Inferior parietal cortex (tissue), 1 donor: ENCODE results near the gene SOX21.
A peak's percentile ranks its signal among the peaks of the same experiment; 100 is the strongest.

Experiments used
- DNase-seq: peaks from one replicate; pipeline ENCODE4 v3.0.0-alpha.2; 2016; ENCODE audit errors: extremely low spot score

SOX21 gene

DNA sequence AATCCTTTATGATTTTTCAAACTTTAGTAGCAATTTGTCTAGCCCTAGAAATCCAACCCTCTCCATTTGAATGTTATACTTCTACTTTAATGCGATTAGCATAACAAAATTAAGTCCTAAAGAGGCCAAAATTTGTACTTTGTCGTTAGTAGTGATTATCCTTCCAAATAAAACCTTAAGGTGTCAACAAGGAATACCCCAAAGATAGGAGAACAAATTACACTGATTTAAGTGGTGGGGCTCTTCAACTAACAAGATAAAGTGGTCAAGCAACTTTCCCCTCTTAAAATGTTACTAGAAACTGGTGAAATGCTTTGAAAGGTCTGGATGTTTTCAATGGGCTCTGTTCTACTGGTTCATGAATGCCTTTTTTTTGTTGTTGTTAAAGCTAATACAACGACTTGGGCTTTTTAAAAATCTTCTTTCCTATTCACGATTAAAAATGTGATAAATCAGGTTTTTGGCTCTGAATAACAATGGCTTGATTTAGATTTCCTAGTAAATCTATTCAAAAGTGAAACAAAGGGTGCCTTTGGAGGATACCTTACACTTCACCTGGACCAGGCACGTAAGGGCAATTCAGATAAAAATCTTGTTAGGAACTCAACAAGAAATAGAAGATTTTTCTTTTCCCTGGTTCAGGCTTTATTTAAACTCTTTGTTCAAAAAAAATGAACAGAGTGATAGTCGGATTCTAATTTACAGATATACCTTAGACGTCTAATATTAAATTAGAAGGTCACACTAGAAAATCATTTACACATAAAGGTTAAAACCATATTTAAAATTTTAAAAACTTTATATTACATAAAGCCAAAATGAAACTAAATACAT lies 3.1 kb downstream of the SOX21 start:
- DNase-seq: no peak

GRCh38 chr13:94708031-94708859 lies 4.1 kb downstream of the SOX21 start:
- DNase-seq: no peak

DNA sequence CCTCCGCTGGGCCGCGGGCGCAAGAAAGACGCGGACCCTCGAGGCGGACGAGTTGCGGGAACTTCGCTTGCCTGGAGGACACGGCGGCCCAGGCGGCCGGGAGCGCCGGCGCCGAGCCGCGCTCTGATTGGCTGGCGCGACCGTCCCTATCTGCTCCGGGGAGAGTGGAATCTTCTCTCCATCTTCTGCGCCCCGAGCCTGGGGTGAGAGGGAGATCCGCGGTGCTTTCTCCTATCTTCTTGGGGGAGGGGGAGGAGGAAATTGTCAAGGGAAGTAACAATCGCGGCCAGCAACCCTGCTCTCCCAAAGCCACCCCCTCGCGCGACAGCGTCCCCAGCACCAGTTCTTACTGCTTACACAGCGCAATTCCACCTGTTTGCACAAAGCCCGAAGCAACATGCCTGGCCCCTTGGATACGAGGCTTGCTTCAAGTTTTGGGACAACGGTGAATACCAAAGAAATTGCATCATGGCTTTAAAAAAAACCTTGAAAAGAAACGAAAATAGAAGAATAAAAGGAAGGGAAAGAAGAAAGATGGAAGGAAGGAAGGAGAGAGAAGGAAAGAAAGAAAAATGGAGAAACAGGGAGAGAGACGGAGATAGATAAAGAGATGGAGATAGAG lies 4.8 kb downstream of the SOX21 start:
- no peak for DNase-seq

- peak; percentile 72 for DNase-seq
Observed at GRCh38 chr13:94706843-94707399, 5.4 kb downstream of the SOX21 start.

- no peak for DNase-seq
Observed at GRCh38 chr13:94706101-94706842, 6.1 kb downstream of the SOX21 start.

DNA sequence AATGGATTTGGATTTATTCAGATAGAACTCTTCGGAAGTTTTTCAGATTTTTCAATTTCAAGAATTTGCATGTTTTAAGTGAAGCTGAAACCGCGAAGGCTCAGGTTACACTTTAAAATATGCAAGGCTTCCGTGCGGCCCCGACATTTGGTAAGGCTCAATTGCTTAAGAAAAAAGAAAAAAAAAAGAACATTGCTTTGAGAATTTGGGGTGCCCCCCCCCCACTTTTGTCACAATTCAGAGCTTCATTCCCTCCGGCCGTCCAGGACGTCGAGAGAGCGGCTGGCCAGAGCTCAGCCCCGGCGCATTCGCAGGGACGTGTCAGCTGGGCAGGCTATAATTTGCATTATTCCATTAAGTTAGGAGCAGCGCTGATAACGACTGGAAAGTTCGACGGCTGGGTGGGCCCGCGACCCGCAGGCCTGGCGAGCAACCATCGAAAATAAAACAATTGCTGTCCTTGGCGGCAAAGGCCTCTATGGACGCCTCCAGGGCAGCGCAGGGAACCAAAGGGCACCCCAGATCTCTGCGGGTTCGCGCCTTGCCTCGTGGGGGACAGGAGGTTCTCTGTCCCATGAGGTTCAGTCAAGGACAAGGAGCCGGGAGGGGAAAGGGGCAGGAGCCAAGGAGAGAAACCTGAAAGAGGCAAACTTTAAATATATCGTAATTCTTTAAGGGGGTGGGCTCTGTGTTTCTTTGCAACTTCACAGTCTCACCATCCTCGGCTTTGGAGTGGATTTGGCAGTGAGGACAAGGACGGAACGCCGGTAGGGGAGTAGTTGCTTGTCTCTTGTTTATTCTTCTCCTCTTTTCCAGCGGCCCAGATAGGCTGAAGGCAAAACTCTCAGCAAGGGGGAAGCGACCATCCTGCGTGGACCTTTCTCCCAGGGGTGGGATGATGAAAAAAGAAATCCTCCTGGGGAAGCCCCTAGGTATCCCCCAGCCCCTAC lies 7.0 kb downstream of the SOX21 start:
- DNase-seq: no peak

DNA sequence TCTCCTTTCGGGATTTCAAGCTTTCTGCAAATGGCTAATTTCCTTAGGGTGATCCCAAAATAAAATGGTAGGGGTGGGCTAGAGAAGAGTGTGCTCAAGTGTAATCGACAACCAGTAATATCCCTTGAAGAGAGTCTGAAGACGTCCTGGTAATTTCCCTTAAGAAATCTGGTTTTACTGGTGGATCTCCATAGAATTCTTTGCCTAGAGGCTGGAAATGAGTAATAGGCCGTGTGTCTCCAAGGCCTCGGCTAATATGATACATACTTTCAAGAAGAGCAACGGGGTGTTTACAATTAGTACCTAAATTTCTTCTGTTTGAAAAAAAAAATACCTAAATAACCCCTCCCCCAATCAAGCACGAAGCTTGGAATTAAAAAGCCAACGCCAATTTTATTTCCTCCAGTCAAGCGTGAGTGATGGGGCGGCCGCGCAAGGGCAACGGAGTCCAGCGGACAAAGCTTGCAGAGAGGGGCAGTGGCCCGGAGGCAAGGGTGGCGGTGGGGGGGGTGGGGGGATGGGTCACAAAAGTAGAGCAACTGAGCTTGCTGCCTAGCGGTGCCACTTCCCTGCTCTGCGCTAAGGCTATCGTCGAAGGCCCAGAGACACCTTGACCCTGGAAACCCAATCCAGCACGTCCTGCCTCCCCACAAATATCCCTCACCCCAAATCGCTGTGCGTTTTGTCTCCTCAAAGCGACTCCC lies 7.8 kb downstream of the SOX21 start:
- DNase-seq: no peak

- DNase-seq: no peak
Observed at GRCh38 chr13:94703721-94704314, 8.5 kb downstream of the SOX21 start.

DNA sequence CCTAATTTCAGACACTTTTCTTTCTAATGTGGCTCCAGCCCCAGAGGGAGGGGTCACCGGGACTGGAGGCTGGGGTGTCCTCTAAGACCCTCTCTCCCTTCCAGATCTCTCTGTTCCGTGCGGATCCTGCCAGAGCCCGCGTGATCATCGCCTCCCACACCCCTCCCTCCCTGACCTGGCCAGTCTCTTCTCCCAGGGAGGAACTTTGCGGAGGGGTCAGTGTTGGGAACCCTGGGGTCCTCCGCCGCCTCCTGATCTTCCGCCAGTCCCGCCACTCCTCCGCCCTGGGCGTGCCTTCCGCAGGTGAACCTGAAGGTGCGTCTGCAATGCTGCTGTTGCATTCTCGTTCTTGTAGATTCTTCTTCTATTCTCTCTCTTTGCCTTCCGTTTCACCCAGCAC lies 9.1 kb downstream of the SOX21 start:
- no peak for DNase-seq

DNA sequence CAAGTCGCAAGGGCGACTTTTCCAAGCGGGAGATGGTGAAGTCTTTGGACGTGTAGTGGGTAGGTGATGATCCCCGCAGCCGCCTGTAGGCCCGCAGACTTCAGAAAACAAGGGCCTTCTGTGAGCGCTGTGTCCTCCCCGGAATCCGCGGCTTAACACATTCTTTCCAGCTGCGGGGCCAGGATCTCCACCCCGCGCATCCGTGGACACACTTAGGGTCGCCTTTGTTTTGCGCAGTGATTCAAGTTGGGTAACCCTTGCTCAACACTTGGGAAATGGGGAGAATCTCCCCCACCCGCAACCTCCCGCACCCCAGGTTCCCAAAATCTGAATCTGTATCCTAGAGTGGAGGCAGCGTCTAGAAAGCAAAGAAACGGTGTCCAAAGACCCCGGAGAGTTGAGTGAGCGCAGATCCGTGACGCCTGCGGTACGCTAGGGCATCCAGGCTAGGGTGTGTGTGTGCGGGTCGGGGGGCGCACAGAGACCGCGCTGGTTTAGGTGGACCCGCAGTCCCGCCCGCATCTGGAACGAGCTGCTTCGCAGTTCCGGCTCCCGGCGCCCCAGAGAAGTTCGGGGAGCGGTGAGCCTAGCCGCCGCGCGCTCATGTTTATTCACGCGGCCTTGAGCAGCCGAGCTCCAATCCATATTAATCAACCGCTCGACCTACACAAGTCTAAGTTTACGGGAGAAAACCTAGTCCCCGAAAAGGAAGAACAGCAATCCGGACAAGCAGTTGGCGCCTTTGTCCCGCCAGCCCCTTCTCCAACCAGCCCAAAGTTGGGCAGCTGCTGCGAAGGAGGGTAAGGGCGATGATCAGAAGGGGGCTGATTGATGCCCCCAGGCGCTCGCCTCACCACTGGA lies 9.9 kb downstream of the SOX21 start:
- DNase-seq: no peak

GRCh38 chr13:94701313-94702180 lies 10.8 kb downstream of the SOX21 start:
- no peak for DNase-seq

- DNase-seq: no peak
Observed at GRCh38 chr13:94700536-94700935, 11.8 kb downstream of the SOX21 start.

DNA sequence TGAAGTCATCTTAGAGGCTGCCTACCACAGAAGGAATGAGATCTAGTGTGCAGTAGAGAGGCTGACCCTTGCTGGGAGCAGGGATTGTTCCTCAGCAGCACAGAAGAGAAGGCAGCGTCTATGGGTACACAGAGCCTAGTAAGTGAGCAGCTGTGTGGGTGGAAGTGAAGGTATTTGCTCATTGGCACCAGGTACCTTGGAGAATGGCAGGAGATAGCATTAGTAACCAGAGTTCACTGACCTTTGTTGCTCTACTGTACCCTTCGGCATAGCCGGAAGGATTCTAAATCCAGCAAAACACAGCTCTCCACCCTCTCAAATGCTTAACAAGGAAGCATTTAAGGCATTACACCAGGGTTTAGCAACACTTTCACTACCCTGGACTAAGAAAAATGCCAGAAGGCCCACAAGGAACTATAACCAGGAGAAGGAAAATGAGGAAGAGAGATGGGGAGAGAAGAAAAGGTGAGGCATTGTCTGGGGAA lies 12.3 kb downstream of the SOX21 start:
- no peak for DNase-seq

GRCh38 chr13:94696171-94696570 lies 16.2 kb downstream of the SOX21 start:
- DNase-seq: no peak

DNA sequence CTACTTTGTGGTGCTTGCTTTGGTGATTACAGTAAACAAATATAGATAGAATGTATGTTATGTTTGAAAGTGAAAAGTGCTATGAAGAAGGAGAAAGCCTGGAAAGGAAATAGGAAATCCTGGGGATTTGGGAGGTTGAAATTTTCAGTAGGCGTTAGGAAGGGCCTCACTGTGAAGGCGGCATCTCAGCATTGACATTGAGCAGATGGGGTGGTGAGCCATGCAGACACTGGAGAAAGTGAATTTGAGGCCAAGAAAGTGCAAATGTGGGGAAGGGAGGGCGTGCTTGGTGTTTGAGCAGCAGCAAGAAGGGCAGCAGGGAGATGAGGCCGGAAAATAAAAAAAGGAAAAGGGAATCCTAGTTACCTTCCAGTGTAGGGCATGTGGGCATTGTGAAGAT lies 20.3 kb downstream of the SOX21 start:
- DNase-seq: no peak

DNA sequence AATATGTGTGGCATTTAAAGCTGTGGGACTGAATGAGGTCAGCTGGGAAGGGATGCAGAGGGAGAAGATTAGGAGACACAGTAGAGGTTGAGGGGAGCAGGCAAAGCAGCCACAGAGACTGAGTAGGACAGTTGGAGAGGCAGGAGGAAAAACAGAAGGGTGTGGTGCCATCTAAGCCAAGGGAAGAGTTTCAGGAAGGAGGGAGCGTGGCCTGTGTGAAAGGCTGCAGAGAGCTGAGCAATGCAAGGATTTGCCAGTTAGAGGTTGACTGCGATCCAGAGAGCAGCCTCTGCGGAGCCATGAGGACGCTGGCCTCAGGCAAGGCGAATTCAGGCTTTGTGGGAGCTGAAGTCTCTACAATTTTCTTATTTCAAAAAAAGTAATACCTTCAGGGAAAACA lies 28.9 kb downstream of the SOX21 start:
- no peak for DNase-seq

DNA sequence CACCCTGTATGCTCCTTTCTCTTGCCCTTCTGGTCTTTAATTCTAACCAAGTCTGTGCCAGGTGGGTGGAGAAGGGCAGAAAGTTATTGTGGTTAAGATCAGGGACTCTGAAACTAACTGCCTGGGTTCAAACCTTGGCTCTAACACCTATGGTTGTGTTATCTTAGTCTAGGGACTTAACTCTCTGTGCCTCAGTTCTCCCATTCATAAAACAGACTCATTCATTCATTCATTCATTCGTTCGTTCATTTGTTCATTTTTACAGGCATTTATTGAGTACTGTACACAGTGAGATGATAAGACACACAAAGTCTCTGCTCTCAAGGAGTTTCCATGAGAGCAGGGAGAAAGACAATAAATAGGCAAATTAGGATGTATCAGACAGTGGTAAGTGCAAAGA lies 30.1 kb downstream of the SOX21 start:
- no peak for DNase-seq
